PC-9 (cell line): ENCODE data around the gene SCAI. TPM values are rescaled to one million over a fixed set of nuclear protein-coding genes. Genes with fewer than 3 reads are reported as not detected.

Experiments
- BruUV-seq: library from RNA; stranded (reverse); fragments of 400-500 nt; replicated peaks from 2 replicates; lab custom pipeline; 2021; lab: Mats Ljungman, UMichigan
- CTCF ChIA-PET: fragments of 300-600 bp; sonication (Branson Sonifier 250); formaldehyde crosslinking; loops from one replicate; lab custom pipeline; 2022; ENCODE audit warnings: antibody characterized with exemption; lab: Charles Lee
- POLR2A ChIA-PET: fragments of 300-600 bp; sonication (Branson Sonifier 250); formaldehyde crosslinking; loops from one replicate; lab custom pipeline; 2022; ENCODE audit warnings: antibody characterized with exemption; ENCODE audit not compliant: unreplicated experiment; lab: Charles Lee
- DNase-seq, 2 experiments: peaks; one replicate each; pipeline versions ENCODE4 v3.0.0 to v3.0.0-alpha.2; 2015 to 2022; ENCODE audit warnings: mixed read lengths in 1 of 2
- H2AFZ ChIP-seq: fragments of 200-600 bp; sonication (generic); 2 replicates; pipeline ENCODE4 v1.8.1; 2017; ENCODE audit warnings: antibody characterized with exemption
- H3F3A ChIP-seq: fragments of 200-600 bp; sonication (generic); 2 replicates; pipeline ENCODE4 v1.8.1; 2017; ENCODE audit warnings: antibody characterized with exemption, mild to moderate bottlenecking, low read depth; ENCODE audit not compliant: insufficient read depth
- H3K27ac ChIP-seq: fragments of 200-600 bp; sonication (generic); 2 replicates; pipeline ENCODE4 v1.6.1; 2016; ENCODE audit warnings: mixed run types
- H3K27me3 ChIP-seq: fragments of 200-600 bp; sonication (generic); 2 replicates; pipeline ENCODE4 v1.6.1; 2016; ENCODE audit warnings: low read depth, mixed run types; ENCODE audit not compliant: insufficient read depth
- H3K36me3 ChIP-seq: fragments of 200-600 bp; sonication (generic); 2 replicates; pipeline ENCODE4 v1.6.1; 2016; ENCODE audit warnings: low read depth, mixed run types
- H3K4me1 ChIP-seq: fragments of 200-600 bp; sonication (generic); replicated peaks from 2 replicates; pipeline ENCODE4 v1.6.1; 2016; ENCODE audit warnings: mixed run types; ENCODE audit not compliant: insufficient read depth
- H3K4me2 ChIP-seq: fragments of 200-600 bp; sonication (generic); 2 replicates; pipeline ENCODE4 v1.6.1; 2017; ENCODE audit warnings: mixed run types
- H3K4me3 ChIP-seq: fragments of 200-600 bp; sonication (generic); 2 replicates; pipeline ENCODE4 v1.6.1; 2016; ENCODE audit warnings: mixed run types
- H3K79me2 ChIP-seq: fragments of 200-600 bp; sonication (generic); 2 replicates; pipeline ENCODE4 v1.6.1; 2017; ENCODE audit warnings: low read depth, mixed run types
- H3K9me2 ChIP-seq: fragments of 200-600 bp; sonication (generic); 2 replicates; pipeline ENCODE4 v1.8.1; 2017; ENCODE audit warnings: mild to moderate bottlenecking; ENCODE audit not compliant: insufficient read depth
- H3K9me3 ChIP-seq: fragments of 200-600 bp; sonication (generic); 2 replicates; pipeline ENCODE4 v1.8.1; 2016; ENCODE audit warnings: low read depth; ENCODE audit not compliant: insufficient read depth
- H4K20me1 ChIP-seq: fragments of 200-600 bp; sonication (generic); 2 replicates; pipeline ENCODE4 v1.8.1; 2017; ENCODE audit not compliant: insufficient read depth
- CTCF ChIP-seq: fragments of 200-600 bp; sonication (generic); conservative IDR thresholded peaks from 2 replicates; pipeline ENCODE4 v1.6.1; 2017; ENCODE audit warnings: mixed run types, antibody characterized with exemption, mild to moderate bottlenecking, moderate library complexity
- EZH2 ChIP-seq: fragments of 200-600 bp; sonication (generic); IDR thresholded peaks from 2 replicates; pipeline ENCODE4 v1.8.0; 2017; ENCODE audit warnings: antibody characterized with exemption, low read depth
- intact Hi-C: fragments of 100-400 bp; cut with micrococcal nuclease; formaldehyde crosslinking; loops from one replicate; pipeline ENCODE4 v1.10.0; 2022; ENCODE audit not compliant: unreplicated experiment
- total RNA-seq: library from RNA; stranded (reverse); gene quantifications from 2 replicates; pipeline ENCODE4 v1.2.3, GENCODE V29; 2021

Gene SCAI
- total RNA-seq, 1 experiment from 2014 or later = 16.0 TPM

- Histone ChIP-seq H3K27ac (no peak overlapping the region), H3K27me3 (no peaks in the 10 kb centered on the region), H3K9me2 (no peaks in the 10 kb centered on the region), H3K9me3 (no peaks in the 10 kb centered on the region), H3F3A (peaks cover 41% of the 10 kb centered on the region; the same call in 1 of the 2 replicates), H3K4me1 (peaks cover under 1% of the 10 kb centered on the region; the same call in 1 of the 2 replicates), H3K4me3 (no peak overlapping the region), H4K20me1 (peaks cover 4% of the 10 kb centered on the region; the same call in 1 of the 2 replicates), H3K36me3 (peaks cover 18% of the 10 kb centered on the region), H2AFZ (no peak overlapping the region), H3K79me2 (peaks cover under 1% of the 10 kb centered on the region; the same call in 1 of the 2 replicates), H3K4me2 (no peak overlapping the region)
- ChIA-PET POLR2A (interaction anchor here (0.5 kb wide), 1 partner anchor 208 kb away, joined by 13 read pairs; no protein-coding TSS in a partner anchor), CTCF (no interaction called here)
- no peak for TF ChIP-seq CTCF
- no peak for TF ChIP-seq EZH2
- intact Hi-C loops = no loop called here
- BruUV-seq = no TSS peak
- no peak for DNase-seq
Measured at GRCh38 chr9:125147401-125147951, 4.1 kb upstream of the SCAI start.

GRCh38 chr9:125146247-125146646 lies 2.9 kb upstream of the SCAI start:
- Histone ChIP-seq H3K9me2 (no peaks in the 10 kb centered on the region), H3K36me3 (peaks cover 14% of the 10 kb centered on the region; the same call in 1 of the 2 replicates), H3F3A (peaks cover 49% of the 10 kb centered on the region; the same call in 1 of the 2 replicates), H2AFZ (no peak overlapping the region), H3K4me2 (no peak overlapping the region), H3K27ac (no peak overlapping the region), H3K4me3 (no peak overlapping the region), H3K27me3 (no peaks in the 10 kb centered on the region), H3K79me2 (peaks cover 9% of the 10 kb centered on the region; the same call in 1 of the 2 replicates), H3K9me3 (no peaks in the 10 kb centered on the region), H4K20me1 (peaks cover 4% of the 10 kb centered on the region; the same call in 1 of the 2 replicates), H3K4me1 (peaks cover 5% of the 10 kb centered on the region; the same call in 1 of the 2 replicates)
- no peak for DNase-seq
- POLR2A ChIA-PET = no interaction called here
- TF ChIP-seq EZH2 = no peak
- CTCF ChIA-PET = no interaction called here
- intact Hi-C loops = no loop called here
- no TSS peak for BruUV-seq

GRCh38 chr9:125145425-125145824 lies 2.1 kb upstream of the SCAI start:
- TF ChIP-seq EZH2 = no peak
- no peak for TF ChIP-seq CTCF
- H3K4me1 ChIP-seq = peaks cover 5% of the 10 kb centered on the region; the same call in 1 of the 2 replicates
- BruUV-seq = no TSS peak
- no peak overlapping the region for H3K4me3 ChIP-seq
- H3K27ac ChIP-seq = no peak overlapping the region
- no peaks in the 10 kb centered on the region for H3K9me2 ChIP-seq
- H3K79me2 ChIP-seq = peaks cover 9% of the 10 kb centered on the region; the same call in 1 of the 2 replicates
- H2AFZ ChIP-seq = no peak overlapping the region
- H3K36me3 ChIP-seq = peaks cover 14% of the 10 kb centered on the region; the same call in 1 of the 2 replicates
- intact Hi-C loops = no loop called here
- H3K4me2 ChIP-seq = no peak overlapping the region
- POLR2A ChIA-PET = no interaction called here
- H3K27me3 ChIP-seq = no peaks in the 10 kb centered on the region
- H4K20me1 ChIP-seq = peaks cover 4% of the 10 kb centered on the region; the same call in 1 of the 2 replicates
- H3F3A ChIP-seq = peaks cover 49% of the 10 kb centered on the region; the same call in 1 of the 2 replicates
- DNase-seq = no peak
- CTCF ChIA-PET = no interaction called here
- H3K9me3 ChIP-seq = no peaks in the 10 kb centered on the region
